IMR-90 (cell line): Measurements from ENCODE around the gene ZNF12. TPM values are rescaled to one million over a fixed set of nuclear protein-coding genes. Genes with fewer than 3 reads are reported as not detected.

ENCODE experiments used
- ATAC-seq: fragments of 200-7000 bp; cut with Tn5 transposase; 2 replicates; pipeline ENCODE4 v1.9.1; 2020; ENCODE audit warnings: low read depth, mild to moderate bottlenecking, moderate library complexity
- BruUV-seq: library from RNA; stranded (reverse); fragments of 400-500 nt; replicated peaks from 2 replicates; lab custom pipeline; 2021; lab: Mats Ljungman, UMichigan
- CTCF ChIA-PET: fragments of 300-600 bp; formaldehyde crosslinking; extraction: SDS; loops from one replicate; lab custom pipeline; 2021; ENCODE audit warnings: antibody characterized with exemption; lab: Yijun Ruan, JAX
- POLR2A ChIA-PET: fragments of 300-600 bp; sonication (Branson Sonifier 250); formaldehyde crosslinking; loops from one replicate; lab custom pipeline; 2022; ENCODE audit warnings: antibody characterized with exemption; ENCODE audit not compliant: unreplicated experiment; lab: Charles Lee
- DNase-seq: peaks from one replicate; pipeline ENCODE4 v3.0.0; 2013
- H2AFZ ChIP-seq: replicated peaks from 2 replicates; pipeline ENCODE3; 2013; ENCODE audit warnings: low read length, mild to moderate bottlenecking; ENCODE audit not compliant: poor library complexity
- H2AK5ac ChIP-seq: 2 replicates; pipeline ENCODE4 v1.6.1; 2013; ENCODE audit warnings: low read depth, low read length, inconsistent platforms
- H2AK9ac ChIP-seq: replicated peaks from 2 replicates; pipeline ENCODE3; 2013; ENCODE audit warnings: mild to moderate bottlenecking, low read depth, low read length, moderate library complexity; ENCODE audit not compliant: poor library complexity
- H2BK120ac ChIP-seq: 2 replicates; pipeline ENCODE4 v1.6.1; 2013; ENCODE audit warnings: low read depth, low read length, inconsistent platforms
- H2BK15ac ChIP-seq: 3 replicates; pipeline ENCODE4 v1.6.1; 2013; ENCODE audit warnings: low read depth, low read length, inconsistent platforms
- H2BK20ac ChIP-seq: 2 replicates; pipeline ENCODE4 v1.6.1; 2013; ENCODE audit warnings: low read depth, mild to moderate bottlenecking, inconsistent platforms, low read length, moderate library complexity
- H2BK5ac ChIP-seq: 2 replicates; pipeline ENCODE4 v1.6.1; 2013; ENCODE audit warnings: mild to moderate bottlenecking, low read depth, low read length, inconsistent platforms; ENCODE audit not compliant: poor library complexity, severe bottlenecking
- H3K14ac ChIP-seq: replicated peaks from 2 replicates; pipeline ENCODE4 v1.6.1; 2013; ENCODE audit warnings: low read depth, low read length, inconsistent platforms
- H3K18ac ChIP-seq: 2 replicates; pipeline ENCODE4 v1.6.1; 2013; ENCODE audit warnings: low read depth, low read length, control low read depth
- H3K23ac ChIP-seq: 2 replicates; pipeline ENCODE4 v1.6.1; 2013; ENCODE audit warnings: low read depth, low read length, inconsistent platforms
- H3K27ac ChIP-seq: 2 replicates; pipeline ENCODE4 v1.5.1; 2013; ENCODE audit warnings: mild to moderate bottlenecking, control low read depth, low read length; ENCODE audit not compliant: insufficient read depth
- H3K27me3 ChIP-seq: 2 replicates; pipeline ENCODE4 v1.6.1; 2013; ENCODE audit warnings: low read length; ENCODE audit not compliant: control insufficient read depth, insufficient read depth
- H3K36me3 ChIP-seq: 2 replicates; pipeline ENCODE4 v1.6.1; 2013; ENCODE audit warnings: low read length, mixed read lengths; ENCODE audit not compliant: control insufficient read depth, insufficient read depth
- H3K4ac ChIP-seq: 2 replicates; pipeline ENCODE4 v1.6.1; 2013; ENCODE audit warnings: low read depth, low read length, inconsistent platforms
- H3K4me1 ChIP-seq: 2 replicates; pipeline ENCODE4 v1.6.1; 2013; ENCODE audit warnings: low read length, mixed read lengths; ENCODE audit not compliant: control insufficient read depth, insufficient read depth
- H3K4me2 ChIP-seq: 2 replicates; pipeline ENCODE4 v1.6.1; 2013; ENCODE audit warnings: low read depth, mild to moderate bottlenecking, control low read depth, low read length, moderate library complexity
- H3K4me3 ChIP-seq: 2 replicates; pipeline ENCODE4 v1.5.1; 2013; ENCODE audit warnings: low read depth, mild to moderate bottlenecking, control low read depth, low read length, moderate library complexity; ENCODE audit not compliant: insufficient read depth
- H3K56ac ChIP-seq: 2 replicates; pipeline ENCODE4 v1.6.1; 2013; ENCODE audit warnings: low read length, inconsistent platforms; ENCODE audit not compliant: insufficient read depth; ENCODE audit errors: extremely low read depth
- H3K79me1 ChIP-seq, 2 experiments: 2 replicates each; pipeline ENCODE4 v1.6.1; 2013; ENCODE audit warnings: low read length in 2 of 2, inconsistent platforms in 1 of 2, low read depth in 1 of 2
- H3K9ac ChIP-seq: 2 replicates; pipeline ENCODE4 v1.6.1; 2013; ENCODE audit warnings: low read depth, low read length, control low read depth
- H3K9me1 ChIP-seq: 2 replicates; pipeline ENCODE4 v1.6.1; 2013; ENCODE audit warnings: low read length, inconsistent platforms; ENCODE audit not compliant: insufficient read depth
- H3K9me3 ChIP-seq: 2 replicates; pipeline ENCODE4 v1.6.1; 2013; ENCODE audit warnings: low read length; ENCODE audit not compliant: control insufficient read depth, insufficient read depth
- H4K20me1 ChIP-seq: 2 replicates; pipeline ENCODE4 v1.6.1; 2013; ENCODE audit warnings: low read length, inconsistent platforms; ENCODE audit not compliant: insufficient read depth
- H4K5ac ChIP-seq: 2 replicates; pipeline ENCODE4 v1.6.1; 2013; ENCODE audit warnings: mild to moderate bottlenecking, low read depth, low read length, control low read depth
- H4K8ac ChIP-seq, 2 experiments: 2 replicates each; pipeline ENCODE4 v1.6.1; 2013; ENCODE audit warnings: low read depth in 2 of 2, low read length in 2 of 2, control low read depth in 1 of 2, inconsistent platforms in 1 of 2
- H4K91ac ChIP-seq: 2 replicates; pipeline ENCODE4 v1.6.1; 2013; ENCODE audit warnings: low read depth, low read length, inconsistent platforms; ENCODE audit not compliant: insufficient read depth
- CEBPB ChIP-seq: IDR thresholded peaks from 2 replicates; pipeline ENCODE4 v1.6.1; 2012; ENCODE audit warnings: low read depth, low read length, improper control_type of control experiment
- WGBS, 2 experiments: methylation state at CpG; one replicate each; pipeline versions ENCODE4 v1.1.5 to v1.1.7; 2013; ENCODE audit warnings: missing lambda C conversion rate in 2 of 2; ENCODE audit not compliant: insufficient read length in 1 of 2; ENCODE audit errors: extremely low coverage in 2 of 2; 5-methylcytosine and 5-hydroxymethylcytosine counted together
- dilution Hi-C: fragments of 300-500 bp; cut with HindIII; formaldehyde crosslinking; loops from one replicate; pipeline ENCODE4 v1.14.3; 2018; ENCODE audit warnings: low sequenced_read_pairs; ENCODE audit not compliant: unreplicated experiment
- in situ Hi-C: fragments of 300-500 bp; cut with MboI; formaldehyde crosslinking; loops from 3 replicates; pipeline ENCODE4 v1.14.3; 2019; ENCODE audit warnings: low sequenced_read_pairs, inconsistent platforms, mixed read lengths
- intact Hi-C: fragments of 100-400 bp; cut with micrococcal nuclease; formaldehyde crosslinking; loops from 2 replicates; pipeline ENCODE4 v1.10.0; 2022
- polyA plus RNA-seq, 3 experiments: library from polyadenylated mRNA; depleted of rRNA; stranded (reverse); fragments of >200 nt; gene quantifications; 2 replicates each; pipeline ENCODE4 v1.2.3, GENCODE V29; 2012; ENCODE audit warnings: low replicate concordance in 1 of 3
- total RNA-seq: library from RNA; depleted of rRNA; stranded (reverse); fragments of >200 nt; gene quantifications from 2 replicates; pipeline ENCODE4 v1.2.3, GENCODE V29; 2012

ZNF12 gene
- total and polyA plus RNA-seq, 2 of the 4 experiments (the other 2 are of a cell fraction) = 8.2 to 20.8 TPM

GRCh38 chr7:6644728-6645127 lies 62.0 kb downstream of the ZNF12 start:
- no peak overlapping the region for H4K8ac ChIP-seq
- peaks cover 74% of the 10 kb centered on the region for H3K36me3 ChIP-seq
- no peak overlapping the region for H3K23ac ChIP-seq
- H3K4ac ChIP-seq = no peak overlapping the region
- H2BK5ac ChIP-seq = no peak overlapping the region
- H3K14ac ChIP-seq = no peak overlapping the region
- H3K27ac ChIP-seq = no peak overlapping the region
- H3K4me3 ChIP-seq = no peak overlapping the region
- no peak overlapping the region for H3K18ac ChIP-seq
- ATAC-seq = no peak
- H3K4me1 ChIP-seq = no peaks in the 10 kb centered on the region
- in situ Hi-C loops (no loop called here), dilution Hi-C loops (no loop called here), intact Hi-C loops (no loop called here)
- no peak overlapping the region for H3K56ac ChIP-seq
- H3K27me3 ChIP-seq = no peaks in the 10 kb centered on the region
- no TSS peak for BruUV-seq
- ChIA-PET CTCF (no interaction called here), POLR2A (no interaction called here)
- no peak overlapping the region for H2AFZ ChIP-seq
- no peak overlapping the region for H3K9ac ChIP-seq
- no peak overlapping the region for H4K91ac ChIP-seq
- no peak overlapping the region for H2BK15ac ChIP-seq
- H3K9me1 ChIP-seq = peaks cover 6% of the 10 kb centered on the region; the same call in 1 of the 2 replicates
- no peak overlapping the region for H2AK5ac ChIP-seq
- H2BK120ac ChIP-seq = no peak overlapping the region
- no peak overlapping the region for H3K4me2 ChIP-seq
- H2BK20ac ChIP-seq = no peak overlapping the region
- H3K9me3 ChIP-seq = peaks cover 7% of the 10 kb centered on the region; the same call in 1 of the 2 replicates
- no peak overlapping the region for H2AK9ac ChIP-seq
- no peak for TF ChIP-seq CEBPB
- H4K5ac ChIP-seq = no peak overlapping the region
- no peak for DNase-seq
- 93% methylated on average over 2 of the region's 10 CpGs; no CpG with 5 or more reads in 1 of the 2 experiments for WGBS, 2 experiments
- H3K79me1 ChIP-seq = peaks cover 12 to 38% of the 10 kb centered on the region in 2 experiments
- peaks cover 11% of the 10 kb centered on the region; the same call in 1 of the 2 replicates for H4K20me1 ChIP-seq
